K562 (cell line): ENCODE measurements around the gene LHX5. TPM values are rescaled to one million over a fixed set of nuclear protein-coding genes. Genes with fewer than 3 reads are reported as not detected.

ENCODE experiments used
- ATAC-seq: fragments of 200-7000 bp; cut with Tn5 transposase; 3 replicates; pipeline ENCODE4 v1.9.1; 2020; ENCODE audit warnings: moderate library complexity
- BruUV-seq: library from RNA; stranded (reverse); fragments of 400-500 nt; replicated peaks from 2 replicates; lab custom pipeline; 2021; lab: Mats Ljungman, UMichigan
- CTCF ChIA-PET: fragments of 300-600 bp; formaldehyde crosslinking; extraction: SDS; loops from one replicate; lab custom pipeline; 2021; ENCODE audit warnings: low intra/inter-chr PET ratio; lab: Yijun Ruan, JAX
- POLR2A ChIA-PET: fragments of 300-600, 350-650 bp; sonication (Branson Sonifier 250); formaldehyde crosslinking; extraction: SDS; loops from one replicate; lab custom pipeline; 2021; ENCODE audit warnings: antibody characterized with exemption, inconsistent platforms; lab: Yijun Ruan, JAX
- DNase-seq, 4 experiments: peaks; one replicate each; pipeline versions ENCODE4 v3.0.0 to v3.0.0-alpha.2; 2011 to 2018; ENCODE audit warnings: low spot score in 3 of 4, mixed read lengths in 3 of 4; ENCODE audit errors: extremely low read depth in 1 of 4
- FAIRE-seq: peaks from 2 replicates; lab custom pipeline; 2011; peaks lifted over from hg19 to GRCh38; lab: Jason Lieb, UNC
- H2AFZ ChIP-seq: 2 replicates; pipeline ENCODE4 v1.6.0; 2011; ENCODE audit warnings: low read depth, low read length, control low read depth, inconsistent platforms
- H3K27ac ChIP-seq: fragments of 200-600 bp; 3 replicates; pipeline ENCODE4 v1.8.0; 2011; ENCODE audit warnings: low read depth, mild to moderate bottlenecking, control low read depth, inconsistent platforms, low read length, moderate library complexity, mixed read lengths; ENCODE audit errors: extremely low read depth
- H3K27me3 ChIP-seq, 2 experiments: fragments of 300-600 bp in 1 of 2; 2 replicates in 1 of 2; 3 replicates in 1 of 2; pipeline versions ENCODE4 v1.6.0 to v1.8.0; 2011; ENCODE audit warnings: inconsistent platforms in 2 of 2, low read length in 2 of 2, mild to moderate bottlenecking in 1 of 2, mixed read lengths in 1 of 2, moderate library complexity in 1 of 2; ENCODE audit not compliant: control insufficient read depth in 2 of 2, insufficient read depth in 2 of 2
- H3K36me3 ChIP-seq: fragments of 300-600 bp; 3 replicates; pipeline ENCODE4 v1.8.0; 2011; ENCODE audit warnings: mild to moderate bottlenecking, low read length, inconsistent platforms; ENCODE audit not compliant: control insufficient read depth, insufficient read depth
- H3K4me1 ChIP-seq, 2 experiments: fragments of 200-600 bp in 1 of 2; replicated peaks in 1 of 2; 2 replicates in 1 of 2; 3 replicates in 1 of 2; pipeline versions ENCODE4 v1.5.1 to v1.8.0; 2011; ENCODE audit warnings: inconsistent platforms in 2 of 2, low read length in 2 of 2, mild to moderate bottlenecking in 1 of 2, mixed read lengths in 1 of 2, moderate library complexity in 1 of 2; ENCODE audit not compliant: control insufficient read depth in 2 of 2, insufficient read depth in 2 of 2
- H3K4me2 ChIP-seq: 2 replicates; pipeline ENCODE4 v1.6.1; 2011; ENCODE audit warnings: low read length, control low read depth, inconsistent platforms, mixed read lengths; ENCODE audit not compliant: insufficient read depth
- H3K4me3 ChIP-seq: fragments of 200-600 bp; sonication (generic), shearing (Covaris generic); 2 replicates; pipeline ENCODE4 v1.5.1; 2016; ENCODE audit warnings: control low read depth, inconsistent platforms
- H3K79me2 ChIP-seq: fragments of 200-600 bp; 3 replicates; pipeline ENCODE4 v1.8.0; 2011; ENCODE audit warnings: low read length, inconsistent platforms; ENCODE audit not compliant: control insufficient read depth, insufficient read depth
- H3K9ac ChIP-seq, 2 experiments: 2 replicates each; pipeline versions ENCODE4 v1.6.0 to v1.6.1; 2011; ENCODE audit warnings: low read depth in 2 of 2, low read length in 2 of 2, control low read depth in 1 of 2, inconsistent platforms in 1 of 2, mild to moderate bottlenecking in 1 of 2, mixed read lengths in 1 of 2; ENCODE audit not compliant: insufficient read depth in 1 of 2
- H3K9me1 ChIP-seq: one replicate; pipeline ENCODE4 v1.6.0; 2011; ENCODE audit warnings: inconsistent platforms, mild to moderate bottlenecking, low read length, moderate library complexity; ENCODE audit not compliant: control insufficient read depth, insufficient read depth
- H3K9me3 ChIP-seq: replicated peaks from 2 replicates; pipeline ENCODE4 v1.5.1; 2011; ENCODE audit warnings: low read depth, low read length, inconsistent platforms; ENCODE audit not compliant: control insufficient read depth, insufficient read depth
- H4K20me1 ChIP-seq: replicated peaks from 2 replicates; pipeline ENCODE4 v1.6.1; 2011; ENCODE audit warnings: low read length, inconsistent platforms, mixed read lengths; ENCODE audit not compliant: control insufficient read depth, insufficient read depth
- C11orf30 ChIP-seq: fragments of 450-650 bp; IDR thresholded peaks from 2 replicates; pipeline ENCODE4 v1.6.1; 2016; ENCODE audit warnings: low read depth, mild to moderate bottlenecking
- CCAR2 ChIP-seq: fragments of 200-400 bp; formaldehyde crosslinking; IDR thresholded peaks from 2 replicates; pipeline ENCODE4 v1.6.1; 2017; ENCODE audit warnings: mild to moderate bottlenecking, low read depth, low read length
- GATA2 ChIP-seq: sonication (generic); formaldehyde crosslinking; IDR thresholded peaks from 2 replicates; pipeline ENCODE4 v1.4.0; 2020; ENCODE audit warnings: mild to moderate bottlenecking, missing genetic modification reagents
- HDAC2 ChIP-seq: fragments of 450-650 bp; IDR thresholded peaks from 2 replicates; pipeline ENCODE4 v1.6.1; 2016; ENCODE audit warnings: mild to moderate bottlenecking
- KDM2B ChIP-seq: fragments of 250-450 bp; sonication (Bioruptor Pico); IDR thresholded peaks from 2 replicates; pipeline ENCODE4 v1.8.0; 2021; ENCODE audit warnings: mild to moderate bottlenecking, moderate library complexity
- MAFF ChIP-seq: IDR thresholded peaks from 2 replicates; pipeline ENCODE4 v1.6.1; 2012; ENCODE audit warnings: low read length, improper control_type of control experiment
- MAFG ChIP-seq: fragments of 450-650 bp; conservative IDR thresholded peaks from 2 replicates; pipeline ENCODE4 v1.6.1; 2016; ENCODE audit warnings: missing genetic modification characterization, missing compliant biosample characterization
- MAFK ChIP-seq: IDR thresholded peaks from 2 replicates; pipeline ENCODE4 v1.6.1; 2011; ENCODE audit warnings: low read length, improper control_type of control experiment
- MEF2D ChIP-seq: conservative IDR thresholded peaks from 2 replicates; pipeline ENCODE4 v1.6.1; 2016; ENCODE audit warnings: low read depth, missing genetic modification characterization, missing compliant biosample characterization
- NCOA6 ChIP-seq: fragments of 450-650 bp; IDR thresholded peaks from 2 replicates; pipeline ENCODE4 v1.6.1; 2017; ENCODE audit warnings: mild to moderate bottlenecking
- NR4A1 ChIP-seq, 2 experiments: fragments of 250-450 bp in 1 of 2; fragments of 450-650 bp in 1 of 2; sonication (Bioruptor Pico) in 1 of 2; IDR thresholded peaks; 2 replicates each; pipeline versions ENCODE4 v1.4.0 to v1.6.1; 2016 to 2020; ENCODE audit warnings: mild to moderate bottlenecking in 2 of 2, missing compliant biosample characterization in 1 of 2, missing genetic modification characterization in 1 of 2, moderate library complexity in 1 of 2
- RBM14 ChIP-seq: fragments of 200-400 bp; formaldehyde crosslinking; IDR thresholded peaks from 2 replicates; pipeline ENCODE4 v1.6.1; 2018; ENCODE audit warnings: low read depth, mild to moderate bottlenecking, low read length, moderate library complexity, borderline replicate concordance; ENCODE audit not compliant: insufficient read depth
- SP1 ChIP-seq: sonication (generic); formaldehyde crosslinking; IDR thresholded peaks from 2 replicates; pipeline ENCODE4 v1.8.1; 2022; ENCODE audit warnings: mild to moderate bottlenecking, missing genetic modification reagents
- TBL1XR1 ChIP-seq, 2 experiments: IDR thresholded peaks; 2 replicates each; pipeline ENCODE4 v1.6.1; 2012; ENCODE audit warnings: improper control_type of control experiment in 2 of 2, low read length in 2 of 2, mild to moderate bottlenecking in 1 of 2
- XRCC3 ChIP-seq: fragments of 450-650 bp; IDR thresholded peaks from 2 replicates; pipeline ENCODE4 v1.6.1; 2017; ENCODE audit warnings: mild to moderate bottlenecking, moderate library complexity
- ZNF316 ChIP-seq: fragments of 450-650 bp; IDR thresholded peaks from 2 replicates; pipeline ENCODE4 v1.6.1; 2016
- ZNF354B ChIP-seq: fragments of 250-450 bp; sonication (Bioruptor Pico); IDR thresholded peaks from 2 replicates; pipeline ENCODE4 v1.4.0; 2020
- ZNF57 ChIP-seq: fragments of 450-650 bp; formaldehyde crosslinking; IDR thresholded peaks from 2 replicates; pipeline ENCODE4 v1.4.0; 2020; ENCODE audit warnings: mild to moderate bottlenecking, moderate library complexity
- ZNF707 ChIP-seq: fragments of 250-450 bp; sonication (Bioruptor Pico); conservative IDR thresholded peaks from 2 replicates; pipeline ENCODE4 v1.8.0; 2022; ENCODE audit warnings: inconsistent platforms, mild to moderate bottlenecking, moderate library complexity
- WGBS: fragments of 100-300 bp; shearing (Covaris generic); methylation state at CpG from one replicate; pipeline ENCODE4 v1.1.6; 2016; ENCODE audit warnings: low coverage, mixed read lengths; ENCODE audit not compliant: insufficient coverage; ENCODE audit errors: missing lambda C conversion rate; 5-methylcytosine and 5-hydroxymethylcytosine counted together
- in situ Hi-C: fragments of 300-500 bp; cut with MboI; formaldehyde crosslinking; loops from 4 replicates; pipeline ENCODE4 v1.15.0; 2018; ENCODE audit warnings: inconsistent platforms, mixed read lengths
- intact Hi-C: fragments of 100-400 bp; cut with micrococcal nuclease; formaldehyde crosslinking; loops from 2 replicates; pipeline ENCODE4 v1.14.2; 2022
- polyA plus RNA-seq, 8 experiments: library from polyadenylated mRNA; depleted of rRNA in 4 of 8; stranded (reverse) in 5 of 8; unstranded in 3 of 8; fragments of >200 nt; fragmentation: Nextera tagmentation in 2 of 8; fragmentation: Illumina TruSeq in 1 of 8; extraction: Ambion mirVana in 2 of 8; extraction: Trizol in 1 of 8; gene quantifications; 2 replicates each; pipeline versions ENCODE4 v1.2.1 to v1.2.3, GENCODE V29; 2011 to 2014; ENCODE audit warnings: inconsistent platforms in 1 of 8, missing spikeins in 1 of 8
- total RNA-seq, 7 experiments: library from RNA; depleted of rRNA in 6 of 7; stranded (reverse); fragments of >200 nt in 6 of 7; fragmentation: Illumina TruSeq in 2 of 7; extraction: Trizol in 2 of 7; gene quantifications; 2 replicates each; pipeline versions ENCODE4 v1.2.1 to v1.2.3, GENCODE V29; 2011 to 2021; ENCODE audit warnings: low replicate concordance in 1 of 7

LHX5 gene
- total and polyA plus RNA-seq, 9 of the 15 experiments (the other 6 are each of a cell fraction or from before 2014, with no cell fraction given) = 0.04 to 0.17 (median 0.05) TPM; not detected in 6

- Histone ChIP-seq H3K36me3 (no peaks in the 10 kb centered on the region), H3K79me2 (no peaks in the 10 kb centered on the region), H3K4me3 (no peak overlapping the region), H3K4me1 (no peaks in the 10 kb centered on the region), H3K27ac (no peak overlapping the region), H2AFZ (no peak overlapping the region), H3K27me3 (peaks cover 2 to 25% of the 10 kb centered on the region in 2 experiments; a peak in 3 of 5 replicates), H3K4me2 (no peak overlapping the region), H3K9ac (no peak overlapping the region), H3K9me3 (no peaks in the 10 kb centered on the region), H4K20me1 (peaks cover 3% of the 10 kb centered on the region; the same call in 1 of the 2 replicates), H3K9me1 (no peaks in the 10 kb centered on the region)
- TF ChIP-seq NCOA6 (no peak), MAFK (0 out of 2 replicates have a peak, but pooled peaks have one; percentile 48), MAFG (tag) (peak; percentile 85), MAFF (peak; percentile 61; the same call in 1 of the 2 replicates), C11orf30 (peak; percentile 81), ZNF316 (peak; percentile 87), KDM2B (CRISPR knock-in tag) (no peak)
- ATAC-seq = no peak
- no peak for DNase-seq
- WGBS = 0% methylated on average over 4 of the region's 4 CpGs
- FAIRE-seq = no peak
- in situ Hi-C loops (no loop called here), intact Hi-C loops (no loop called here)
- POLR2A ChIA-PET = interaction anchor here (1.2 kb wide), 1 partner anchor 14 kb away, joined by 3 read pairs; no protein-coding TSS in a partner anchor
- CTCF ChIA-PET = no interaction called here
- BruUV-seq = no TSS peak
These were observed 15.1 kb upstream of the LHX5 start for GRCh38 chr12:113486722-113487121.

- ChIA-PET CTCF (no interaction called here), POLR2A (interaction anchor here (1.2 kb wide), 1 partner anchor 15 kb away, joined by 3 read pairs; no protein-coding TSS in a partner anchor)
- Histone ChIP-seq H3K9me1 (no peaks in the 10 kb centered on the region), H3K4me2 (no peak overlapping the region), H3K4me1 (no peaks in the 10 kb centered on the region), H3K36me3 (no peaks in the 10 kb centered on the region), H3K9me3 (no peaks in the 10 kb centered on the region), H3K4me3 (no peak overlapping the region), H3K79me2 (no peaks in the 10 kb centered on the region), H3K9ac (no peak overlapping the region), H3K27ac (no peak overlapping the region), H4K20me1 (peaks cover 3% of the 10 kb centered on the region; the same call in 1 of the 2 replicates), H3K27me3 (peaks cover 2 to 25% of the 10 kb centered on the region in 2 experiments; a peak in 3 of 5 replicates), H2AFZ (no peak overlapping the region)
- ATAC-seq (no peak), FAIRE-seq (no peak), DNase-seq (peak in 2 of 4 experiments; percentile 25 to 28)
- BruUV-seq = no TSS peak
- intact Hi-C loops = no loop called here
- 0% methylated on average over 2 of the region's 2 CpGs for WGBS
- in situ Hi-C loops = no loop called here
- TF ChIP-seq XRCC3 (no peak), MEF2D (tag) (no peak), ZNF707 (CRISPR knock-in tag) (no peak), GATA2 (no peak), TBL1XR1 (IDR thresholded peaks at IDR 0.05; ENCODE audit: low read length in 2 of 2) (no peak), ZNF57 (CRISPR knock-in tag) (no peak), ZNF354B (no peak), NR4A1 (CRISPR knock-in tag; IDR thresholded peaks at IDR 0.05) (no peak), NR4A1 (tag; IDR thresholded peaks at IDR 0.05) (no peak), HDAC2 (no peak), CCAR2 (no peak), RBM14 (no peak), SP1 (CRISPR knock-in tag) (no peak)
These were observed 13.7 kb upstream of the LHX5 start for GRCh38 chr12:113485330-113485729.
